GM21447 (cell line): Measurements from ENCODE around the gene ABCA3.
"Not testable (repeated sequence)": the region's sequence is repeated elsewhere in the genome, so short reads cannot be mapped to it uniquely, and the experiment has no call there.

Source experiments
- ATAC-seq: cut with Tn5 transposase; IDR thresholded peaks from one replicate; pipeline ENCODE4 v1.9.1; 2021; ENCODE audit not compliant: unreplicated experiment

Gene ABCA3

DNA sequence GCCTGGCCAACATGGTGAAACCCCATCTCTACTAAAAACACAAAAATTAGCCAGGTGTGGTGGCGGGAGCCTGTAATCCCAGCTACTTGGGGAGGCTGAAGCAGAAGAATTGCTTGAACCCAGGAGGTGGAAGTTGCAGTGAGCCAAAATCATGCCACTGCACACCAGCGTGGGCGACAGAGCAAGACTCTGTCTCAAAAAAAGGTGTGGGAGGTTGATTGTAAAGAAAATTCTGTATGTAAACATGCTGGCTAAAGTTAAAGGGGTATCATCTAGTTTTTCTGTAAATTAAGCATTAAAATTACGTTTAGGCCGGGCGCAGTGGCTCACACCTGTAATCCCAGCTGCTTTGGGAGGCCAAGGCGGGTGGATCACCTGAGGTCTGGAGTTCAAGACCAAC lies 82.0 kb downstream of the ABCA3 start:
- not testable (repeated sequence) for ATAC-seq

DNA sequence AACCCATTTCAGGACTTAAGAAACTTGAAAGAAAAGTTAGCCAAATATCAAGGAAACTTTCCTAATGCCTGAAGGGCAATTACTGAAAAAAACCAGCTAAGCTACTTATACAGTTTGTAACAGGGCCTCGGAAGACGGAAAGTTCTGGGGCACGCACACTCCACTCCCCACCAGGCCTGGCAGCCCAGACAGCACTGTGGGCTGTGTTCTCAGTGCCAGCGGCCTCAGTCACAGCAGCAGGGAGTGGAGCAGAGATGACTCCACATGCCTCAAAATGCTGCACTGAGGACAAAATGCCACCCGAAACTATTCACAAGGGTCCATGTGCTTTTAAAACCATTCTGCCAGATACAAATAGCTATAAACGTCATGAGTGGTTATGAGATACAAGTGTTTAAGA lies 82.8 kb downstream of the ABCA3 start:
- no peak for ATAC-seq

DNA sequence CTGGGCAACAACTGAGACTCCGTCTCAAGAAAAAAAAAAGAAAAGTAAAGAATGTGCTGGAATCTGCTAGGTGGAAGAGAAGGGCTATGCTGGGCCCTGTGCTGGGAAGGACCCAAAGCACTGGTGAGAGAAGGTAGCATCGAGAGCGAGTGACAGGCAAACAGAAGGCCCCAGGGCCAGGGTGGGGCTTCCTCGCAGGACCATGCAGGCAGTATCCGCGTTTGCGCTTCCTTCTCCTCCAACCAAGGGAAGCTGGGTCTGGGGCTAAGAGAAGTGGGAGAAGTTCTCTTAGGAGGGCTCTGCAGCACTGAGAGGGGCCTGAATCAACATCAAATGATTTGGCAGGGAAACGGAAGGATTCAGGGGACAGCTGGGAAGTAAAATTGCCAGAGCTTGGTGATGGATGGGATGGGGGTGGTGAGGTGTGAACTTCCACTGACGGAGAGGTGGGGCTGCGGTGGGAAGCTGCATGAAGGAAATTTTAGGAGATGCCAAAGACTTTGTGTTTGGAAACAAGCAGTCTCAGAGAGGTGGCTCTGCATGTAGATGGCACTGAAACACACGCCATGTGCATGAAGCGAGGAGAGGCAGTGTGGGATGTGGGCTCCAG lies 83.9 kb downstream of the ABCA3 start:
- ATAC-seq: no peak

DNA sequence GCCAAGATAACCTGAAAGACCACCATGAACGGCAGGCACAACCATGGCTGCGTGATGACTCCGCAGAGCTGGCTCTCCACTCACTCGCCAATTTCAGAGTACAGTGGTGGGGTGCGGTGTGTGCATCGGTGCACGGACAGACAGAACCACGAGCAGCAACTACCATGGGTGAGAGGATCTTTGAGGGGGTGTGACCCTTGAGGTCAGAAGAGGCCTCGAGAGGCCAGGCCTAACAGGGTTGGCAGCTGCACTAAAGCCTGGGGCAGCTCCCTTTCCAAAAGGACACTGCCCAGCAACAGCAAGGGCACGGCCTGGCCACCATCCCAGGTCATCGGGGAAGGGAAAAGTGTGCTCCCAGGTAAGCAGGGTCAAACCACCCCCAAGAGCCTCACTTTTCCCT lies 87.2 kb downstream of the ABCA3 start:
- no peak for ATAC-seq

DNA sequence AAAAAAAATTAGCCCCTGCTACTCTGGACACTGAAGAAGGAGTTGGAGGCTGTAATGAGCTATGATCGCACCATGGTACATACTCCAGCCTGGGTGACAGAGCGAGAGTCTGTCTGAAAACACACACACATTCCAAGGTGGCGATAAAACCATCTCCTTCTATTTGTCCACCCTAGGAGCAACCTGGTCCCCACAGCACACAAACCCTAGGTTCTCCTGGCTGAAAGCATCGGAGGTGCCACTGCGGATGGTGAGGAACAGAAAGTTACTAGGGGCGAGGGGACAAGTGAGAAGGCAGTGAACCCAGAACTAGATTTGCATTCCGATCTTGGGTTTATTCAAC lies 87.8 kb downstream of the ABCA3 start:
- ATAC-seq: no peak

DNA sequence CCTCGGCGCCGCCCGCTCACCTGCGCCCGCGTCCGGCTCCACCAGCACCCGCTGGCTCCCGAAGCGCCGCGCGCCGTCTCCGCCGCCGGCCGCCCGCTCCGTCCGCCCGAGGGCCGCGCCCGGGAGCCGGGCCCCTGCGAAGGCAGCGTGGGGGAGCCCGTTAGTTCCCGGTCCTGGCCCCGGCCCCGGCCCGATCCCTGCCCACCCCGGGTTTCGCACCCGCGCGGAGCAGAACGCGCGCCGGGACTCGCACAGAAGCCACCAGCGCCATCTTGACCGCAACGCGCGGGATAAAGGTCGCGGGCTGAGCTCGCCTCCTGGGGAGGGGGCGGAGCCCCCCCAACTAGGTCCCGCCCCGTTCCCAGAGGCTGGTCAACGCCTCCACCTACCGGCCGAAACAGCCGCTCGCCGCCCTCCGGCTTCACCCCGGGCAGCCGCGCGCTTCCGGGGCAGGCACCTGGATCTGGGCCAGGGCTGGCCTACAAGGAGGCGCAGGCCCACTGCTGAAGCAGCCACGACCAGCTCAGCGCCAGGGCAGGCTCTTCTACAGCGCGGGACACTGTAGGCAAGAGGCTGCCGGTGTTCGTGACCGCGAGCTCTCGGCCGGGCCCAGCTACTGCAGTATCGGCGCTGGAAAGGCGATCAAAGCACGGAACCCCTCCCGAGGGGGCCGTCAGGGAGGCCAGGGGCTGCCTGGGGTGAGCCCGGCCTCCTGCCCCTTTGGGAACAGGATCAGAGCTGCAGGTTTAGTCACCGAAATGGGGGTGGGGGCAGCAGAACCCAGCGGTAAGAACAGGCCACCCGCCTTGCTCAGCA lies 89.0 kb downstream of the ABCA3 start, which contains the start of gene ECI1:
ECI1 (minus strand) TSS at position 292 of the 816 bp plus-strand sequence; CDS start at position 271, 21 bp downstream.
- ATAC-seq: peak; percentile 77

DNA sequence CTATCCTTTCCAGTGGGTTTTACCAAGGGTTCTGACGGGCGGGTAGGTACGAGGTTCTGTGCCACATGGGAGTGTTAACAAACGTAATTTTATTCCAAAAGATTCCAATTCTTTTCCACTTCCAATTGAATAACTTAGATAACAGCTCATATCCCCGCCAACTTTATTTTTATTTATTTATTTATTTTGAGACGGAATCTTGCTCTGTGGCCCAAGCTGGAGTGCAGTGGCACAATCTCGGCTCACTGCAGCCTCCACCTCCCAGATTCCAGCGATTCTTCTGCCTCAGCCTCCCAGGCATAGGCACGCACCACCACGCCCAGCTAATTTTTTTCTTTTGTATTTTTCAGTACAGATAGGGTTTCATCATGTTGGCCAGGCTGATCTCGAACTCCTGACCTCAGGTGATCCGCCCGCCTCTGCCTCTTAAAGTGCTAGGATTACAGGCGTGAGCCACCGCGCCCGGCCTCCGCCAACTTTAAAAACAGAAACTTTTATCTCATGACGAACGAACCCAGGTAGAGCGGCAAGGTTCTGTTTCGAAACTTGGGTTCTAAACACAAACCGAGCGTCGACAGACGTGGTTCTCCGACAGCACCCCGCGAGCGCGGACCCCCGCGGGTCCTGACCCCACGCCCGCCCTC lies 89.8 kb downstream of the ABCA3 start:
- ATAC-seq: no peak

DNA sequence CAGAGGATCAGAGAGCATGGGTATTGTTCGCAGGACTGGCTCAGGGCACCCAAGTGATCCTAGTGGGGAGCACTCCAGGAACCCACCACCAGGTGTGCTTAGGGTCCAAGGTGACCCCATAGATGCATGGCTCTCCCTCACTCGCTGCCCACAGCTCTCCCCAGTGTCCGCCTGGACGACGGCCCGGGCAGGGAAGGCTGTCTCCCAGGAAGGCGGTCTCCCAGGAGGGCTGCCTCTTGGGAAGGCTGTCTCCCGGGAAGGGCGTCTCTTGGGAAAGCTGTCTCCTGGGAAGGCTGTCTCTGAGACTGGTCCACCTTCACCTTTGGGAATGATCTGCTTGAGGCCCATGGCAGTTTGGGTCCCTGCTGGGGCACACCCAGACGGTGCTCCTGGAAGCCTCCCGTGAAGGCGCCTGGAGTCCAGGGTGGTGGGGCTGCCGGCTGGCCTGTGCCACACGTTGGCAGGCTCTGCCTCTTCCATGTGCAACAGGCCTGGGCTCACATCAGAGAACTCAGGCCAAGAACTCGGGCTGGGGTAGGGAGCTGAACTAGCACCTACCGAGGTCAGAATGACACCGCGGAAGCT lies 94.1 kb downstream of the ABCA3 start:
- no peak for ATAC-seq

DNA sequence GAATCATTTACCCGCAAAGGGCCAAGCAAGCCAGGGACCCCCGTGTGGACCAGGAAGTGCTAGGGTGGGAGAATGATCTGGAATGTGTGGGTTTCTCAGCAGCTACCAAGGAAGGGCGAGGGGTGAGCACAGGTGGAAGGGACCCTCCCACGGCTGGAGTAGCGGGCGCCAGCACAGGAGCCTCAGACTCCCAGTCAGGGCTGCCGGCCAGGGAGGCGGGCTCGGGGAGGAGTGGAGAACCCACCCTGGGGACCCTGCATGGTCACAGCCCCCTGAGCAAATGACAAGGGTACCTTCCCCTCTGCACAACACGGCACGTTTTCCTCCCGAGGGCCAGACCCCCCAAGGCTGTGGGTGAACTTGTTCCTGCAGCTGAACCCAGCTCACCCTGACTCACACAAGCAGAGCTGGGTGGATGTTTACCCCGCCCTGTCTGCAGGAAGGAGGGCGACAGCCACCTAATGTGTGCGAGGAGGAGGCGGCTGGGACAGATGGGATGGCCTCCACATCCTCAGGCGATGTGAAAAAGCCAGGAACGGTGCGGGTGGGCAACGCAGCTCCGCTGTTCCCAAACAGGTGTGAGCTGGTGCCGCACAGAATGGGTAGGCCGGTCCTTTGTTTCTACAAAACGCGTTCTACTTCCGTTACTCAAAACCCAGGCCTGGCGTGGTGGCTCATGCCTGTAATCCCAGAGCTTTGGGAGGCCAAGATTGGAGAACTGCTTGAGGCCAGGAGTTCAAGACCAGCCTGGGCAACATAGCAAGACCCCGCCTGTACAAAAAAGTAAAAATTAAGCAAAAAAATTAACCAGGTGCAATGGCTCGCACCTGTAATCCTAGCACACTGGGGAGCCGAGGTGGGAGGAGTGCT lies 95.4 kb downstream of the ABCA3 start:
- no peak for ATAC-seq

DNA sequence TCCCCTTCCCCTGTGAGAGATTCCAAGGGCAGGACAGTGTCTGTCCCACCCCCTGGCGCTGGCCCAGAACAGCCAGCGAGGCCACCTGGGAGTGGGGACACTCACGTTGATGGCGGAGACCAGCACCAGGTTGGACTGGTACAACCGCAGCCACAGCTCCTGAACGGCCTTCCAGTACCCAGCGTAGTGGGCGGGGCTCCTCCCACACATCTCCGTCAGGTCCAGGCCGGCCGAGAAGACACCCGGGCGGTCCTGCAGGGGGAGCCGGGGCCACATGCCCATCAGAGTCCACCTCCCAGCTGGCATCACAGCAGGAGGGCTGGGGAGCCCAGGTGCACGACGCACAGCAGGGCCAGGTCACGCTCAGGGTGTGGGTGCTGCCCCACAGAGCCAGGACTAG lies 96.2 kb downstream of the ABCA3 start:
- ATAC-seq: no peak

DNA sequence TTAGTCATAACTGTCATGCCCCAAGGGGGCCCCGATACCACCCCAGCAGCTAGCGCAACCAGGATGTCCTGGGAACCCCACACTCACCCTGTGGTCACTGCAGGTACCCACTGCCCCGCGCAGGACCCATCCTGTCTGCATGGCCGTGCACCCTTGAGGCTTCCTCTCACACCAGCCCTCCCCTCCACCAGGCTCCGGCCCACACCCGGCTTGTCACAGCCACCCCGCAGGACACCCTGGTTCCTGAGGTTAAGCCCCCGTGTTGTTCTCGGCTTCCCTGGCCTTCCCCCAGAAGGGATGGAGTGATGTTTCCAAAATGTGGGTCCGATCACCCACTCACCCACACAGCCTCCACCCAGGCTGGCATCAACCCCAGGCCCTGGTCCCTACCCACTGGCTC lies 96.7 kb downstream of the ABCA3 start:
- no peak for ATAC-seq

DNA sequence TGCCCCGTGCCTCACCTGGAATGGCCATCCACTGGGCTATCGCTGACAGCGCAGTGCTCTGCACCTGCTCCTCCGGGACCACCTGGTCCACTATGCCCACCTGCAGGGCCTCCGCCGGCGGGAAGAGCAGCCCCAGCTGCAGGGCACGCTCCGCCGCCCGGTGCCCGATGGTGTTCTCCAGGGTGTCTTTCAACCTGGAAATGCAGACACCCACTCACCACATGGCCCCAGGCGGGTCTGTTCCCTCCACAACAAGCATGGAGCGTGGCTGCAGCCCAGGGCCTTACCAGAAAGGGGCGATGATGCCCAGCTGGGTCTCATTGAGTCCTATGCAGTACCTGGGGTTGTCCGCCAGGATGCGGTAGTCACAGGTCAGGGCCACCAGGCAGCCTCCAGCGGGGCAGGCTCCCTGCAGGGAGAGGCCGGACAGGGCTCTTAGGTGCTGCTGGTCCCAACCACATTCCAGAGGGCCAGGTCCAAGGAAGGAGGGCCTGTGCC lies 97.4 kb downstream of the ABCA3 start:
- no peak for ATAC-seq

DNA sequence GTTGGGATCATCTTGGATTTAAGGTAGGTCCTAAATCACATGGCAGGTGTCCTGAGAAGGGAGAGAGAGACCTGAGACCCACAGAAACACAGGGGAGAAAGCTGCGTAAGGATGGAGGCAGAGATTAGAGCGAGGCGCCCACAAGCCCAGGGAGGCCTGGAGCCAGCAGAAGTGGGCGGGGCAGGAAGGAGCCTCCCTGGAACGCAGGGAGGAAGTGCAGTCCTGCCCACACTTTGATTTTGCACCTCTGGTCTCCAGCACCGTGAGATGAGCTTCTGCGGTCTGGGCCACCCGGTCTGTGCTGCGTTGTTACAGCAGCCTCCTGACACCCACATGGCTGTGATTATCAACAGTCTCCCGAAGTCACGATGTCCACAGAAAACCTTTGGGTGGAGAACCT lies 97.9 kb downstream of the ABCA3 start:
- no peak for ATAC-seq

DNA sequence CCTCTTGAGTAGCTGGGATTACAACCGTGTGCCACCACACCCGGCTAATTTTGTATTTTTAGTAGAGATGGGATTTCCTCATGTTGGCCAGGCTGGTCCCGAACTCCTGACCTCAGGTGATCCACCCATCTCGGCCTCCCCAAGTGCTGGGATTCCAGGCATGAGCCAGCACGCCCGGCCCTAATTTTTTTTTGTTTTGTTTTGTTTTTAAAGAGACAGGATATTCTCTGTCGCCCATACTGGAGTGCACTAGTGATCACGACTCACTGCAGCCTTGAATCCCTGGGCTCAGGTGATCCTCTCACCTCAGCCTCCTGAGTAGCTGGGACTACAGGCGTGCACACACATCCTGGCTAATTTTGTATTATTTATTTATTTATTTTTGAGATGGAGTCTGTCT lies 100.2 kb downstream of the ABCA3 start:
- ATAC-seq: not testable (repeated sequence)

DNA sequence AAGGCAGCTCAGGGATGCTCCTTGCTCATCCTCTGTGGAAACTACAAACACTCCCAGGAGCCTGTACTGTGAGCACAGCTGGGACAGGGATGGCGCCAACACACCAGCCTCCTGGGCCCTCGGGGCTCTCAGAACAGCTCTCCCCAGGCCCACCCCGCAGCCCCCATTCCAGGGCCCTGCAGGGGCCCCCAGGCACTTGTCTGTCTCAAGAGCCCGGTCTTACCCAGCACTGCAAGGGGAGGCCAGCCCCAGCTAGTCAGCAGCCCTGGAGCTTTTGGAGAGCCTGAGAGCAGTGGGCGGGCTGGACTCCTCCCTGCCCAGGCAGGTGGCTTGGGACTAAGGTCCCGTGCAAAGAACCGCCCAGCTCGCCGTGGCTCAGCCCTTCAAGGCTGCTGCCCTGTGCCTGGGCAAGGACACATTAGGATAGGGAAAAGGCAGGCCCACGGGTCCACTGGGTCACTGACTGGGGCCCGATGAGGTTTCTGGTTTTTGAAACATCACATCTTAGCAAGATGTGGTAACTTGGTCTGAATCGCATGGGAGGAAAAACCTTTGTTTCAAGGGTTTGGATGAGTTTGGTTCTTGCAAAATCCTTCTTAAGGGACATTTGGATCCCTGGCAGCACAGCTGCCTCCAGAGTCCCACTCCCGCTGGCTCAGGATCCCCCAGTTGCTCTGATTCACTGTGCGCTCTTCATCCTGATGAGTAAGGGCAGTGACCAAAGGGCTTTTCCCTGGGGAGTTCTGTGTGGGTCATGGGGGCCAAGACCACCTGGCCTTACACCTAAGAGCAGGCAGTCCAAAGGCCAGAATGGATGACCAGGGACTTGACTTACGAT lies 101.5 kb downstream of the ABCA3 start:
- no peak for ATAC-seq

DNA sequence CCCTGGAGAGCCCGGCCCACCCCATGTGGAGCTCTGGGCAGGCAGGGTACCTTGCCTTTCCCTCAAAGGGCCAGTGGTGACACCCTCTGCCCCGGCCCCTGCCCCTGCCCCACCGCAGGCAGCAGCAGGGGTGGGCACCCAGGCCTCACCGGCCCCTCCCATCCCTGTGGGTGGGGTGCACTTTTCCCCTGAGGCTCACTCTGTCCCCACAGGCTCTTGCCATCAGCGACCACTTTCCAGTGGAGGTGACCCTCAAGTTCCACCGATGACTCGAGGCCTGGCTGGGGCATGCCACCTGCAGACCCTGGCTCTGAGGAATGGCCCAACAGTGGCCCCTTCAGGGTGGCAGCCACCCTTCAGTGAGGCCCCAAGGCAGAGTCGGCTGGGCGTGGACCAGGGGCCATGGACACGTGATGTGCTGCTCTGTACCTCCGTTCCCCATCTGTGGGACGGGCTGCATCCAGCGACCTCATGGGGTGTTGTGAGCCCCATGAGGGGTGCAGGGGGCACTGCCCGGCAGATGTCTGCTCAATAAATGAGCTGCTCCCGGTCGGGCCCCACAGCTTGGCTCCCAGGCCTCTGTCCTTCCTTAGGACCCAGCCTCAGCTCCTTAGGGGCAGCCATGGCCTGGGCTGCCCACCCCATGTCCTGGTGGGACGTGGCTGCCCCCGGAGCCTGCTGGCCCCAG lies 102.2 kb downstream of the ABCA3 start:
- no peak for ATAC-seq

DNA sequence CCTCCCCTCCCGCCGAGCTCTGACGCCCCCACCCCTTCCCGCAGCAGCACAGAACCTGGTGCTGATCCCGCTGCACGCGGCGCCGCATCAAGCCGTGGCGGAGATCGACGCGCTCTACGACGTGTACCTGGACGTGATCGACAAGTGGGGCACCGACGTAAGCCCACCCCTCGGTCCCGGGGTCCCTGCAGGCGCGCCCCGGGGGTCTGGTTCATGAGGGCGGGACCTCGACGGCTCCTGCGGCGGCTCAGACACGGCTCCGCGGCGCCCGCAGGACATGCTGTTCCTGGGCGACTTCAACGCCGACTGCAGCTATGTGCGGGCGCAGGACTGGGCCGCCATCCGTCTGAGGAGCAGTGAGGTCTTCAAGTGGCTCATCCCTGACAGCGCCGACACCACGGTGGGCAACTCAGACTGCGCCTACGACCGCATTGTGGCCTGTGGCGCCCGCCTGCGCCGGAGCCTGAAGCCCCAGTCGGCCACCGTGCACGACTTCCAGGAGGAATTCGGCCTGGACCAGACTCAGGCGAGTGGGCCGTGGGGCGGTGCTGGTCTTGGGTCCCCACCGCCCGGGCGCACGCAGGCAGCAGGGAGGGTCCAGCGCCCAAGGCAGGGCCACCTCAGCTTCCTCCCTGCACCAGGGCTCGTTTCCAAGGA lies 102.9 kb downstream of the ABCA3 start:
- no peak for ATAC-seq

DNA sequence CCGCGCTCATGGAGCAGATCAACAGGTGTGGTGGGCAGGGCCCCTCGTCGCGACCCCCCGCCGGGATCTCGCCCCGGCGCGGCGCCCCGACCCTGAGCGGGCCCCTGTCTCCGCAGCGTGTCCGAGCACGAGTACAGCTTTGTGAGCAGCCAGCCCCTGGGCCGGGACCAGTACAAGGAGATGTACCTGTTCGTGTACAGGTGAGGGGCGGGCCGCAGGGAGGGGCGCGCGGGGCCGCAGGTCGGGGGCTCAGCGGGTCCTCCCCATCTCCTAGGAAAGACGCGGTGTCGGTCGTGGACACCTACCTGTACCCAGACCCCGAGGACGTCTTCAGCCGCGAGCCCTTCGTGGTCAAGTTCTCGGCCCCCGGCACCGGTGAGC lies 103.4 kb downstream of the ABCA3 start:
- no peak for ATAC-seq
